ENCODE data around the gene GRHL1.
A peak's percentile ranks its signal among the peaks of the same experiment; 100 is the strongest.
"Not testable (repeated sequence)": the region's sequence is repeated elsewhere in the genome, so short reads cannot be mapped to it uniquely, and the experiment has no call there.

The GRHL1 gene

DNA sequence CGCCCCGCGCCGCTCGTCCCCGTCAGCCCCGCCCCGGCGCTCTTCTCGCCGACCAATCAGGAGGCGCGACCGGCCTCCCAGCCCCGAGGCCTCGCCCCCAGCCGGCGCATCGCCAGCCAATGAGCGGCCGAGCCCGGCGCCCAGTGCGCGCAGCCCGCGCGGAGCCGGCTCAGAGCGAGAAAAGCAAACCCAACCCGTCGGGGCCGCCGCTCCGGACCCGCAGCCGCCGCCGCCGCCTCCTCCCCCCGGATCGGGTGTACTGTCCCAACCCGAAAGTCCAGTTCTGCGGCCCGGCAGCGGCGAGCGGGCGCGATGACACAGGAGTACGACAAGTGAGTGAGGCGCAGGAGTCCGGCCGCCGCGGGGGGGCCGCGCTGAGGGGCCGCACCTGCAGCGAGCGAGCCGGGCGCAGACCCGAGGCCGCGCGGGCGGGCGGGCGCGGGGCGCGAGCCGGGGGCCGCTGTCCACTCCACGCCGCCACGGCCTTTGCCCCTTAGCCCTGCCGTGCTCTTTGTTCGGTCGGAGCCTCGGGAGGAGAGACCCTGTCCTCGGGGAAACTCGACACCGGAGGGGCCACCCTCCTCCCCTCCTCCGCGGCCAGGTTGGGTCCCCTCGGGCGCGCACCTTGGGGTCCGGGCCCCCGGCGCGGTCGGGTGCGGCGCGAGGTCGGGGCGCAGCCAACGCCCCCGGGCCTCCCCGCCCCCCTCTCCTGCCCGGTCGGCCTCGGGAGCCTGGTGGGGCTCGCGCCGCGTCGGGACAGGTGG is at the start of gene GRHL1:
TSS of gene GRHL1 (plus strand) at position 172 of the 764 bp plus-strand sequence. CDS start at position 313, 141 bp downstream.
- DNase-seq, result peak; percentile 95 to 98
- TF ChIP-seq POLR2A (IDR thresholded peaks at IDR 0.05; ENCODE audit: low read length) (no peak), GATA1 (IDR thresholded peaks at IDR 0.05; ENCODE audit: low read depth, low read length) (no peak)

DNA sequence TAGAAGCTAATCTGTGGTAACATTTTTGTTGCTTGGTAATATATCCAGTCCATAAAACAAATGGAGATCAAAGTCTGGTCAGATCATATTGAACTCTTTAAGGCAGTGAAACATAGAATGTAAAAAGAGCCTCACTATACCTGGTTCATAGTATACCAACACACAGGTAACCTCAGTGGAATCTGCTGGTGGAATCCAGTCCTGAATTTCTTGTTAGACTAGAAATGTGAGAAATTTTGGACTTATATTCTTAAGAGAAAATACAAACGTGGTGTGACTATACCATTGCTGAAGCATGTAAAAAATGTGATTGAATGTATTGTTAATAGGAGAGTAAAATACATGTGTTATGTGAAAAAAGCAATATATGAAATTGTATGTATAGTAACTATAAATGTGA is 46.1 kb upstream of the GRHL1 start:
- TF ChIP-seq GATA1 (IDR thresholded peaks at IDR 0.05; ENCODE audit: low read depth, low read length) (no peak), POLR2A (IDR thresholded peaks at IDR 0.05; ENCODE audit: low read length) (no peak)
- DNase-seq, result no peak

DNA sequence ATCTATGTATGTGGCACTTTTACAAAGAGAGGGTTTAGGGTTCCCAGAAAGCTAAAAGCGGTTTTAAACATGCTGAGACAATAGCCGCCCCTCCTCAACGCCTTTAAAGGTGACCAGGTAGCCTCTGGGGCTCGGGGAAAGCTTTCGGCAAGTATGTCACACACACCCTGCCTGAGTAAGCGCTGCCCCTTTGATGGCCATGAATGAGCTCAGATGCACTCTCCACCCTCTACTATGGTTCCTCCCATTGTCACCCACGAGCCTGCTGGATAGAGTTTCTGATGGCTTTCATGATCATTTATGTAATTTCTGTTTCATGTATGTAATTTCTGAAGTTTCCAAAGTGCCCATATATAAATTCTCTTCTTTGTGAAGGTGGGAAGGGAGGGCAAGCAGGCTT is 44.1 kb upstream of the GRHL1 start:
- TF ChIP-seq POLR2A (IDR thresholded peaks at IDR 0.05; ENCODE audit: low read length) (no peak), GATA1 (IDR thresholded peaks at IDR 0.05; ENCODE audit: low read depth, low read length) (no peak)
- DNase-seq, result no peak

DNA sequence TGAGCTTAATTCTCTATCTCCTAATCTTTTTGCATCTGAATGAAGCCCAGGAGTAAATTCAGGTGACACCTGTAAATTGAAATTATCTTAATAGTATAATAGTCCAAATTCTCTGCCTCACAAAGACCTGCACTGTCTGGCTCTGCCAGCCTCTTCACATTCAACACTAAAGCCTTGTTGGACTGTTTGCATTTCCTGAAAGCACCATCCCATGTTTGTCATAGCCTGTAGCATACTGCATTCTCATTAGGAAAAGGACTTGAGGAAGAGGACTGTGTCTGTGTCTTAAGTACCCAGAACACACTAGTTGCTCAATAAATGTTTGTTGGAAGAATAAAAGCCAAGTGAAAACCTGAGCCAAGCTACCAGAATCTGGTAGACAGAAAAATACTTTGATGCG is 42.9 kb upstream of the GRHL1 start:
- TF ChIP-seq GATA1 (IDR thresholded peaks at IDR 0.05; ENCODE audit: low read depth, low read length) (no peak), POLR2A (IDR thresholded peaks at IDR 0.05; ENCODE audit: low read length) (no peak)
- no peak for DNase-seq

- TF ChIP-seq POLR2A (IDR thresholded peaks at IDR 0.05; ENCODE audit: low read length) (no peak), GATA1 (IDR thresholded peaks at IDR 0.05; ENCODE audit: low read depth, low read length) (no peak)
- DNase-seq, result peak; percentile 47 to 57
Measured at GRCh38 chr2:9909106-9909505, 42.4 kb upstream of the GRHL1 start.

DNA sequence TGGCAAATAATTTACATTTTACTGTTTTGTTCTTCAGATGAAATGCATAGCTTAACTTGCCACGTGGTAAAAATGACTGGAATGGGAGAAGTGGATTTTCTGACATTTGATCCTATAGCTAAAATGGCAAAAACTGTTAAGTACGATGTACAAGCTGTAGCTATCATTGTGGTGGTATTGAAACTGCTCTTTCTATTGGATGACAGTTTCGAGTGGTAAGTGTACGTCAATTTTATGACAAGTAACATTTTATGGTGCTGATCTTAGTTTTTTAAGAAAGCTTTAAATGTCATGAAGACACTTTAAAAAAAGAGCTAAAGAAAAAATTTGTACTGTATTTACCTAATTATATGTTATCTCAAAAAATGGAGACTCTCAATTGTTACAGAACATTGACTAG is 40.8 kb upstream of the GRHL1 start:
- DNase-seq, result no peak
- TF ChIP-seq GATA1 (IDR thresholded peaks at IDR 0.05; ENCODE audit: low read depth, low read length), result no peak
- no peak for TF ChIP-seq POLR2A (IDR thresholded peaks at IDR 0.05; ENCODE audit: low read length)

DNA sequence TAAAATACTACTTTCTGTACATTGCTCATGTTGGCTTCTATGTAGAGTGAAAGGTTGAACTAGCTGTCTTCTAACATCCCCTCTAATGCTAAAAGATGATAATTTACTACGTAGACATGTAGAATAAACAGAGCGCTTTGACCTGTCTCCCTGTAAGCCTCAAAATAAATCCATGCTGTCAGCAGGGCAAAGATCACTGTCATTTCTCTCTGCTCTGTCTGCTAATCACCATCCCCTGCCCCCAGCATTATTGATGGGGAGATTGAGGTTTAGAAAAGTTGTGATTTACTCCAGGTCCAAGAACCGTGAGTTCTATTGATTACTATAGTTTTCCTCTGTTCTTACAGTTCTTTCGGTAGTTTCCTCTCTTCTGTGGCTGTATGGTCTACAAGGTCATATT is 39.0 kb upstream of the GRHL1 start:
- no peak for DNase-seq
- TF ChIP-seq GATA1 (IDR thresholded peaks at IDR 0.05; ENCODE audit: low read depth, low read length) (no peak), POLR2A (IDR thresholded peaks at IDR 0.05; ENCODE audit: low read length) (no peak)

DNA sequence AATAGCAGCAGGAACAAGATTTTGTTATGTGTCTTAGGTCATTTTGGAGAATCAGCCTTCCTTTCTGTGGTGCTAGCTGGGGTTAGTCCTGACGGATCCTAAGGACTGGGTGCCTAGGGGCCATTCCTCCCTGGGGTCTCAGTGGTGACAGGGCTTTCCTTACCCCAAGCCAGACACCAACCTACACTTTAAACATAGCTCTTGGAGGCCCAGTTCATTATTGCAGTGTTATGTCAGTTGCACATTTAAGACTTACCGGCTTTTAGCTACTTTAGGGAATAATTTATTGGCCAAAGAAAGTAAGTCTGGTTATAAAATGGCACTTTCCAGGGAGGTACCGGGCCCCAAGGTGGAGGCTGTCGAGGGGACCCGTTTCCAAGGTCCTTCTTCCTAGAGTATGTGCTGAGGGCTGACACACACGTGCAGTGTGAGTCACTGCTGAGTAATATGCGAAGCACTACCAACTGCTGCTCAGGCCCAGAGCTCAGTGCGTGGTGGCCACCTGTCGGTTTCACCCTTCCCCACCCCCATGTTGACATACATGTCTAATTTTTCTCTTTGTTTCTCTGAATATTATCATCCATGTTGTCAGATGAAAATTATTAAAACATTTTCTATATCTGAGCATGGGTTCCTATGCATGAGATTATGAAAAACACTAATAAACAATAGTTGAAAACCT is 37.0 kb upstream of the GRHL1 start:
- TF ChIP-seq GATA1 (IDR thresholded peaks at IDR 0.05; ENCODE audit: low read depth, low read length) (no peak), POLR2A (IDR thresholded peaks at IDR 0.05; ENCODE audit: low read length) (no peak)
- peak in 1 of 2 experiments; percentile 63 for DNase-seq

DNA sequence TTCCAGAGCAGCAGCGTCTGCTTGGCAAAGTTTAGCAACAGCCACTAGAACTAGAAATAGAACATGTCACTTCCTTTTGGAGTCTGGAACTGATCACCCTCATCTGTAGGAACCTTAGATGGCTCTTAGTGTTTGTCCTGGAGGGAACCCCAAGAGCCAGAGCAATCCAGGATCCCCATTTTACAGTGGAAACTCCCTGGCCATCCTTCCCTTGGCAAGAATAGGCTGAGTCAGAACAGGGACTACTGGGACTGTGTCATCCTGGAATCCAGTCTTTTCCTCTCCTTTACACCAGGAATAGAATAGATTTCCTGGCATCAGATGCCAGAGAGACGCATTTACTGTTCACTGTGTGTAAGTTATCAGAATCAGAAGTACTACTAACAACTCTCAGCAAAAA is 33.2 kb upstream of the GRHL1 start:
- no peak for TF ChIP-seq GATA1 (IDR thresholded peaks at IDR 0.05; ENCODE audit: low read depth, low read length)
- TF ChIP-seq POLR2A (IDR thresholded peaks at IDR 0.05; ENCODE audit: low read length), result no peak
- DNase-seq, result no peak

- TF ChIP-seq POLR2A (IDR thresholded peaks at IDR 0.05; ENCODE audit: low read length) (no peak), GATA1 (IDR thresholded peaks at IDR 0.05; ENCODE audit: low read depth, low read length) (no peak)
- no peak for DNase-seq
Measured at GRCh38 chr2:9919512-9919911, 32.0 kb upstream of the GRHL1 start.

GRCh38 chr2:9927020-9927419 is 24.5 kb upstream of the GRHL1 start:
- DNase-seq, result not testable (repeated sequence)

GRCh38 chr2:9937258-9937657 is 14.2 kb upstream of the GRHL1 start:
- TF ChIP-seq GATA1 (IDR thresholded peaks at IDR 0.05; ENCODE audit: low read depth, low read length) (no peak), POLR2A (IDR thresholded peaks at IDR 0.05; ENCODE audit: low read length) (no peak)

GRCh38 chr2:9937968-9938367 is 13.5 kb upstream of the GRHL1 start:
- DNase-seq, result no peak
- no peak for TF ChIP-seq GATA1 (IDR thresholded peaks at IDR 0.05; ENCODE audit: low read depth, low read length)
- TF ChIP-seq POLR2A (IDR thresholded peaks at IDR 0.05; ENCODE audit: low read length), result no peak

More at GRCh38 chr2:9937258-9937657, 14.2 kb upstream of the GRHL1 start:
- DNase-seq, result no peak

- TF ChIP-seq POLR2A (IDR thresholded peaks at IDR 0.05; ENCODE audit: low read length) (no peak), GATA1 (IDR thresholded peaks at IDR 0.05; ENCODE audit: low read depth, low read length) (no peak)
- DNase-seq, result no peak
Measured at GRCh38 chr2:9939587-9940485, 11.7 kb upstream of the GRHL1 start.
